Measurements from ENCODE around the gene ADAM23. TPM values are rescaled to one million over a fixed set of nuclear protein-coding genes. Genes with fewer than 3 reads are reported as not detected.
A peak's percentile ranks its signal among the peaks of the same experiment; 100 is the strongest.

The ADAM23 gene
- total RNA-seq, 2 experiments from 2014 or later, result 0.28 to 0.32 TPM

DNA sequence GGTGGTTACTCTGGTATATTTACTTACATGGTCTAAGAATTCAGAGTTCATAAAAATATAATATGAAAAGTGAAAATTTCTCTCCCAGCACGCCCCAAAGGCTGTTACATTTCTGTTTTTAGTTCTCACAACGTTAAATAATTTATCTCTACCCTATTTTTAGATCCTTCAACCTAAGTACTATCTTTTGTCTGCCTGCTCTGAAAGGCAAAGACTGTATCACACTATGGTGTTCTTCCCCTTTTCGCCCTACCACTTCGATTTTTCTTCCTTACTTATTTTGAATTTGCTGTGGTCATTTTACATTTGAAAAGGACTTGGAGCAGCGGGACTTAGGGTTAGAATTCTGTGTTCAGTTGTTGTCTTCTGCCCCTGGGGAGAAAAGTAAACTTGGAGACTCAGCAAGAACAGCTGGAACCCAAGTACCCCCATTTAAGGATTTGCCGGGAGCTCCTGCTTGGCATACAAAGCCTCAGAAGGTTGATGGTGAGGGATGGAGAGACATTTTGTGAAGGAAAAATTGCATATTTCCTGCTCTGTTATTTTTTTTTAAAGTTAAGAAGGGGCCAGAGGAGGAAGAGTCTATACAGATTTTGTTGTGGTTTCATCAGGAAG, 19.0 kb downstream of the ADAM23 start:
- Mint-ChIP-seq H3K36me3 (no peaks in the 10 kb centered on the region), H3K4me1 (no peaks in the 10 kb centered on the region), H3K4me3 (no peak overlapping the region), H3K27me3 (peaks cover 4% of the 10 kb centered on the region), H3K27ac (no peak overlapping the region), H3K9me3 (ENCODE audit: low read depth) (no peaks in the 10 kb centered on the region)
- ATAC-seq (no peak), DNase-seq (no peak)
- CTCF ChIA-PET, result no interaction called here

DNA sequence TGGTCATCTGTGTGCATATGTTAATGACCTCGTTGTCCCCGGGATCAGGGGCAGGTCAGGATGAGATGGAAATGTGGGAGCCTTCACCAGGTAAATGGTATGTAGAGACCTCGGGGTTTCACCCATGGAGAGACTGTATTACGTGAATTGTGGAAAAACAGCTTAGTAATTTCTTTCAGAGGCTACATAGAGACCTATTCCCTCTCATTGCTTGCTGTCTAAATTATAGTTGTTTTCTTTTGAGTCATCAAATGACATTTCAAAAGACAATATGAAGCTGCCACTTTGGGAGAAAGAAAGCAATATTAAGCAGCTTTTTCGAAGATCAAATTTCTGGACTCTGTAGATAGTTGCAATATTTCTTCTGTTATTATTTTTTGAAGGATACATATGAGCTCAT, 20.4 kb downstream of the ADAM23 start:
- Mint-ChIP-seq H3K36me3 (no peaks in the 10 kb centered on the region), H3K4me3 (no peak overlapping the region), H3K9me3 (ENCODE audit: low read depth) (no peaks in the 10 kb centered on the region), H3K4me1 (no peaks in the 10 kb centered on the region), H3K27ac (no peak overlapping the region), H3K27me3 (peaks cover 4% of the 10 kb centered on the region)
- ATAC-seq (no peak), DNase-seq (no peak)
- CTCF ChIA-PET, result no interaction called here

GRCh38 chr2:206464597-206464996, 21.3 kb downstream of the ADAM23 start:
- CTCF ChIA-PET, result no interaction called here
- H3K27ac Mint-ChIP-seq, result no peak overlapping the region

DNA sequence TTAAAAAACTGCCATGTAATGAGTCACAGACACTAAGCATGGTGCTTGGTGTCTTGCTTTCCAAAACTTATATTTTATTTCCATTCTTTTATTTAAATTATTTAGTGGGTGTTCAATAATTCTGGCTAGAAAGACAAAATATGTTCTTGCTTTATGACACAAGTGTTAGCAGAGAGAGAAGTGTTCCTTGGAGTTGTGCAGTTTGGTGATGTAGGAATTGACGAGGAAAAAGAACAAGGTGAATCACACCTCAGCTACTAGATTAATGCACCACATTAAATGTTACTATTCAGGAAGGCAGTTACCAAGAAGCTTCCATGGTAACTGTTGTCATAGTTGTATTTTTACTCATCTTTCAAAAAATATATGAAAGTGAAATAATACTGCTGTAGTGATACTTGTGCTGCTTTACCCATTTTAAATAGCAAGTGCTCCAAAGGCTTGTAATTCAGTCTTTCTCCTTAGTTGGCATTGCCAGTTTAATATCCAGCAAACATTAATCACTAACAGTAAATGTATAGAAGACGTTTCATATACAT, 28.3 kb downstream of the ADAM23 start:
- Mint-ChIP-seq H3K27me3 (no peaks in the 10 kb centered on the region), H3K27ac (no peak overlapping the region), H3K9me3 (ENCODE audit: low read depth) (no peaks in the 10 kb centered on the region), H3K4me3 (no peak overlapping the region), H3K36me3 (no peaks in the 10 kb centered on the region), H3K4me1 (no peaks in the 10 kb centered on the region)
- CTCF ChIA-PET, result no interaction called here
- ATAC-seq, result no peak
- DNase-seq, result no peak

More at GRCh38 chr2:206464597-206464996, 21.3 kb downstream of the ADAM23 start:
- DNase-seq (no peak), ATAC-seq (no peak)
- no peaks in the 10 kb centered on the region for H3K36me3 Mint-ChIP-seq
- peaks cover 4% of the 10 kb centered on the region for H3K27me3 Mint-ChIP-seq
- H3K4me3 Mint-ChIP-seq, result no peak overlapping the region
- H3K9me3 Mint-ChIP-seq (ENCODE audit: low read depth), result no peaks in the 10 kb centered on the region
- no peaks in the 10 kb centered on the region for H3K4me1 Mint-ChIP-seq

DNA sequence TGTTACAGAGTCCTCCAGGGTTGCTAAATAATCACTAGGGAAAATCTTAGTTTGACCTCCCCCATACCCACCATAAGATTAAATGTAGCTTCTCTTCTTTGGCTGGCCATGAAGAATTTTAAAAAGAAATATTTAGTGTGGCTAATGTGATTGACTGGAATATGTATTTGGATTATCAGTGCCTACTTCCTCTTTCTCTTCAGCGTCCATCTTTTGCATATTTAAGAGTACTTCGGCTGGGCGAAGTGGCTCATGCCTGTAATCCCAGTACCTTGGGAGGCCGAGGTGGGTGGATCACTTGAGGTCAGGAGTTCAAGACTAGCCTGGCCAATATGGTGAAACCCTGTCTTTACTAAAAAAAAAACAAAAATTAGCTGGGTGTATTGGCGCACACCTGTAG, 28.8 kb downstream of the ADAM23 start:
- no peaks in the 10 kb centered on the region for H3K27me3 Mint-ChIP-seq
- CTCF ChIA-PET, result no interaction called here
- H3K27ac Mint-ChIP-seq, result no peak overlapping the region
- no peaks in the 10 kb centered on the region for H3K9me3 Mint-ChIP-seq (ENCODE audit: low read depth)
- no peaks in the 10 kb centered on the region for H3K36me3 Mint-ChIP-seq
- ATAC-seq, result no peak
- no peak overlapping the region for H3K4me3 Mint-ChIP-seq
- DNase-seq, result no peak
- H3K4me1 Mint-ChIP-seq, result no peaks in the 10 kb centered on the region

GRCh38 chr2:206474099-206474498, 30.8 kb downstream of the ADAM23 start:
- Mint-ChIP-seq H3K27me3 (peaks cover 5% of the 10 kb centered on the region), H3K4me3 (no peak overlapping the region), H3K36me3 (no peaks in the 10 kb centered on the region), H3K27ac (no peak overlapping the region), H3K4me1 (no peaks in the 10 kb centered on the region), H3K9me3 (ENCODE audit: low read depth) (no peaks in the 10 kb centered on the region)
- no peak for ATAC-seq
- CTCF ChIA-PET, result no interaction called here
- no peak for DNase-seq

DNA sequence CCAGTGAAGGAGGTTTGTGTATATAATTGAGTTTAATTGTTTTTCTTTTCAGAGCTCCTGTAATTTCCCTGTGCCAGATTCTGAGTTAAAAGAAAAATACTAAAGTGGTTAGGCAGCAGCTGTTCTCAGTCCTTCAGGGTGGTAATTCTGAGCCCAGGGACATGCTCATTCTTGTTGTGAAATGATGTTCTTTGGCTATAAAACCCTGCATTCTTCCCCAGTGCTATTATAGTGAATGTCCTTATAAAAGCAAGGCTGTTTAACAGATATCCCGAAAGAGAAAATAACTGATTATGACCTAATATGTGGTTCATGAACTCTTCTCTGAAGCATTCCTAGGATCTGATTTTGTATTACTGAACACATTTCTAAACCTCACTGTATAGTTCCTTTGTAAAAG, 34.0 kb downstream of the ADAM23 start:
- Mint-ChIP-seq H3K36me3 (no peaks in the 10 kb centered on the region), H3K27me3 (peaks cover 9% of the 10 kb centered on the region), H3K9me3 (ENCODE audit: low read depth) (no peaks in the 10 kb centered on the region), H3K4me1 (no peaks in the 10 kb centered on the region), H3K4me3 (no peak overlapping the region), H3K27ac (no peak overlapping the region)
- CTCF ChIA-PET, result no interaction called here
- DNase-seq (no peak), ATAC-seq (no peak)

- no peaks in the 10 kb centered on the region for H3K9me3 Mint-ChIP-seq (ENCODE audit: low read depth)
Observed at GRCh38 chr2:206478340-206478739, 35.0 kb downstream of the ADAM23 start.

GRCh38 chr2:206480161-206480560, 36.8 kb downstream of the ADAM23 start:
- Mint-ChIP-seq H3K27ac (no peak overlapping the region), H3K27me3 (peaks cover 9% of the 10 kb centered on the region), H3K36me3 (no peaks in the 10 kb centered on the region), H3K4me1 (no peaks in the 10 kb centered on the region), H3K9me3 (ENCODE audit: low read depth) (no peaks in the 10 kb centered on the region), H3K4me3 (no peak overlapping the region)
- CTCF ChIA-PET, result no interaction called here
- ATAC-seq (no peak), DNase-seq (no peak)

More at GRCh38 chr2:206478340-206478739, 35.0 kb downstream of the ADAM23 start:
- no peaks in the 10 kb centered on the region for H3K4me1 Mint-ChIP-seq
- CTCF ChIA-PET, result no interaction called here
- DNase-seq (no peak), ATAC-seq (no peak)
- H3K27ac Mint-ChIP-seq, result no peak overlapping the region
- H3K27me3 Mint-ChIP-seq, result peaks cover 9% of the 10 kb centered on the region
- H3K36me3 Mint-ChIP-seq, result no peaks in the 10 kb centered on the region
- no peak overlapping the region for H3K4me3 Mint-ChIP-seq

GRCh38 chr2:206480620-206481019, 37.3 kb downstream of the ADAM23 start:
- Mint-ChIP-seq H3K4me1 (no peaks in the 10 kb centered on the region), H3K9me3 (ENCODE audit: low read depth) (no peaks in the 10 kb centered on the region), H3K27me3 (peaks cover 9% of the 10 kb centered on the region), H3K4me3 (no peak overlapping the region), H3K36me3 (no peaks in the 10 kb centered on the region), H3K27ac (no peak overlapping the region)
- DNase-seq, result no peak
- no peak for ATAC-seq
- CTCF ChIA-PET, result no interaction called here

GRCh38 chr2:206481056-206481455, 37.7 kb downstream of the ADAM23 start:
- Mint-ChIP-seq H3K27me3 (peaks cover 9% of the 10 kb centered on the region), H3K4me3 (no peak overlapping the region), H3K4me1 (no peaks in the 10 kb centered on the region), H3K27ac (no peak overlapping the region), H3K36me3 (no peaks in the 10 kb centered on the region), H3K9me3 (ENCODE audit: low read depth) (no peaks in the 10 kb centered on the region)
- DNase-seq (no peak), ATAC-seq (no peak)
- CTCF ChIA-PET, result no interaction called here

GRCh38 chr2:206482123-206482522, 38.8 kb downstream of the ADAM23 start:
- H3K9me3 Mint-ChIP-seq (ENCODE audit: low read depth), result no peaks in the 10 kb centered on the region
- no peak for DNase-seq
- H3K4me1 Mint-ChIP-seq, result no peaks in the 10 kb centered on the region
- H3K27me3 Mint-ChIP-seq, result peaks cover 9% of the 10 kb centered on the region
- no peak overlapping the region for H3K27ac Mint-ChIP-seq
- no peak overlapping the region for H3K4me3 Mint-ChIP-seq
- no peak for ATAC-seq
- CTCF ChIA-PET, result no interaction called here
- no peaks in the 10 kb centered on the region for H3K36me3 Mint-ChIP-seq

DNA sequence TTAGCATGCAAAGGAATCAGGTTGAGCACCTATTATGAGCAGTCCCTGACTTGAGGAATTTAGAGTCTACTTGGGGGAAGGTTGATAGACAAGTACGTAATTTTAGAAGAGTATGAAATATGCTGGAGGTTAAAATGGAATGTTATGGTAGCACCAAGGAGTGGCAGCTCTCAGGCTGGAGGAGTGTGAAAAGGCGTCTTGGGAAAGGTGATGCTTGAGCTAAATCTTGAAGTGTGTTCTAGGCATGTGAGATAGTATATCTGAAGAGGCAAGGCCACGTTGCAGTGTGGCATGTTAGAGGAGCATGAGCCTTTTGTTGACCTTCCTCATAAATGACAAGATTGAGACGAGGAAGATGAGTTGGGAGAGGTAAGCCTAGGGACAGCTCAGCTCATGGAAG, 39.3 kb downstream of the ADAM23 start:
- Mint-ChIP-seq H3K4me3 (no peak overlapping the region), H3K4me1 (no peaks in the 10 kb centered on the region), H3K9me3 (ENCODE audit: low read depth) (no peaks in the 10 kb centered on the region), H3K27ac (no peak overlapping the region), H3K27me3 (peaks cover 9% of the 10 kb centered on the region), H3K36me3 (no peaks in the 10 kb centered on the region)
- DNase-seq (no peak), ATAC-seq (no peak)
- CTCF ChIA-PET, result no interaction called here

- DNase-seq, result no peak
Observed at GRCh38 chr2:206488053-206488452, 44.7 kb downstream of the ADAM23 start.

GRCh38 chr2:206488623-206489022, 45.3 kb downstream of the ADAM23 start:
- peaks cover 5% of the 10 kb centered on the region for H3K4me1 Mint-ChIP-seq
- CTCF ChIA-PET, result no interaction called here
- H3K4me3 Mint-ChIP-seq, result no peak overlapping the region
- no peak overlapping the region for H3K27ac Mint-ChIP-seq
- no peaks in the 10 kb centered on the region for H3K27me3 Mint-ChIP-seq
- ATAC-seq, result peak; percentile 23
- no peaks in the 10 kb centered on the region for H3K36me3 Mint-ChIP-seq
- DNase-seq, result no peak
- no peaks in the 10 kb centered on the region for H3K9me3 Mint-ChIP-seq (ENCODE audit: low read depth)

More at GRCh38 chr2:206488053-206488452, 44.7 kb downstream of the ADAM23 start:
- ATAC-seq, result no peak
- peaks cover 5% of the 10 kb centered on the region for H3K4me1 Mint-ChIP-seq
- H3K4me3 Mint-ChIP-seq, result no peak overlapping the region
- H3K36me3 Mint-ChIP-seq, result no peaks in the 10 kb centered on the region
- no peaks in the 10 kb centered on the region for H3K27me3 Mint-ChIP-seq
- no peak overlapping the region for H3K27ac Mint-ChIP-seq
- CTCF ChIA-PET, result no interaction called here
- H3K9me3 Mint-ChIP-seq (ENCODE audit: low read depth), result no peaks in the 10 kb centered on the region
